ENCODE results near the gene EXOC6B.
"Not testable (repeated sequence)": the region's sequence is repeated elsewhere in the genome, so short reads cannot be mapped to it uniquely, and the experiment has no call there.

The EXOC6B gene

GRCh38 chr2:72602711-72603110 lies 223.1 kb downstream of the EXOC6B start:
- DNase-seq = no peak

- no peak for DNase-seq
These were observed 223.7 kb downstream of the EXOC6B start for GRCh38 chr2:72602095-72602494.

GRCh38 chr2:72583836-72584235 lies 242.0 kb downstream of the EXOC6B start:
- DNase-seq = not testable (repeated sequence)

- DNase-seq = no peak
These were observed 242.5 kb downstream of the EXOC6B start for GRCh38 chr2:72583376-72583775.

- DNase-seq = no peak
These were observed 244.2 kb downstream of the EXOC6B start for GRCh38 chr2:72581560-72582181.

- no peak for DNase-seq
These were observed 246.1 kb downstream of the EXOC6B start for GRCh38 chr2:72579591-72580180.

GRCh38 chr2:72576861-72577260 lies 249.0 kb downstream of the EXOC6B start:
- DNase-seq = no peak

GRCh38 chr2:72576459-72576858 lies 249.4 kb downstream of the EXOC6B start:
- DNase-seq = no peak

- no peak for DNase-seq
These were observed 250.9 kb downstream of the EXOC6B start for GRCh38 chr2:72574886-72575285.

GRCh38 chr2:72573232-72573631 lies 252.6 kb downstream of the EXOC6B start:
- no peak for DNase-seq

- DNase-seq = no peak
These were observed 253.3 kb downstream of the EXOC6B start for GRCh38 chr2:72572501-72572900.

- DNase-seq = no peak
These were observed 255.4 kb downstream of the EXOC6B start for GRCh38 chr2:72570413-72570812.

- DNase-seq = no peak
These were observed 263.2 kb downstream of the EXOC6B start for GRCh38 chr2:72562451-72563153.

- no peak for DNase-seq
These were observed 264.1 kb downstream of the EXOC6B start for GRCh38 chr2:72561621-72562318.

- no peak for DNase-seq
These were observed 269.9 kb downstream of the EXOC6B start for GRCh38 chr2:72555943-72556342.

- not testable (repeated sequence) for DNase-seq
These were observed 270.5 kb downstream of the EXOC6B start for GRCh38 chr2:72555363-72555762.

- not testable (repeated sequence) for DNase-seq
These were observed 270.9 kb downstream of the EXOC6B start for GRCh38 chr2:72554910-72555309.

- DNase-seq = no peak
These were observed 271.5 kb downstream of the EXOC6B start for GRCh38 chr2:72554381-72554780.

GRCh38 chr2:72548081-72548764 lies 277.6 kb downstream of the EXOC6B start:
- DNase-seq = no peak

GRCh38 chr2:72545790-72546189 lies 280.0 kb downstream of the EXOC6B start:
- no peak for DNase-seq

- DNase-seq = no peak
These were observed 281.3 kb downstream of the EXOC6B start for GRCh38 chr2:72544554-72544953.

GRCh38 chr2:72543497-72544216 lies 282.2 kb downstream of the EXOC6B start:
- no peak for DNase-seq

All from stimulated activated CD4-positive, alpha-beta T cell treated with anti-CD3 and anti-CD28 coated beads, Interleukin-12 subunit alpha, Interleukin-12 subunit beta, amount 100 ng/mL, for 4 hours (primary cell).